Esophagus muscularis mucosa (tissue), 4 donors: ENCODE results near the gene TTC39A.

Experiments
- CTCF ChIP-seq, 3 experiments: fragments of 200-600 bp in 2 of 3; fragments of 450-650 bp in 1 of 3; sonication (generic) in 2 of 3; IDR thresholded peaks; one replicate each; pipeline ENCODE4 v1.5.1; 2017 to 2019; ENCODE audit warnings: antibody characterized with exemption in 3 of 3, mild to moderate bottlenecking in 2 of 3, moderate library complexity in 1 of 3
- EP300 ChIP-seq: sonication (generic); formaldehyde crosslinking; IDR thresholded peaks from one replicate; pipeline ENCODE4 v1.6.1; 2017; ENCODE audit warnings: antibody characterized with exemption
- POLR2A ChIP-seq: fragments of 450-650 bp; IDR thresholded peaks from one replicate; pipeline ENCODE4 v1.6.1; 2017; ENCODE audit warnings: antibody characterized with exemption, moderate library complexity, mild to moderate bottlenecking, low read depth

- no peak for TF ChIP-seq POLR2A
- no peak for TF ChIP-seq CTCF (IDR thresholded peaks at IDR 0.05)
- no peak for TF ChIP-seq EP300
Measured at GRCh38 chr1:51266791-51267190, 63.6 kb downstream of the TTC39A start.
